KBM-7 (cell line): ENCODE results near the gene MYO18A.
"Not testable (repeated sequence)": the region's sequence is repeated elsewhere in the genome, so short reads cannot be mapped to it uniquely, and the experiment has no call there.

Source experiments
- DNase-seq: peaks from one replicate; pipeline ENCODE4 v3.0.0-alpha.2; 2015
- in situ Hi-C: fragments of 300-500 bp; cut with MboI; formaldehyde crosslinking; loops from 2 replicates; pipeline ENCODE4 v1.14.3; 2020; ENCODE audit warnings: low sequenced_read_pairs, low pct_unique_long_range_greater_than_20kb, mixed read lengths

MYO18A gene

DNA sequence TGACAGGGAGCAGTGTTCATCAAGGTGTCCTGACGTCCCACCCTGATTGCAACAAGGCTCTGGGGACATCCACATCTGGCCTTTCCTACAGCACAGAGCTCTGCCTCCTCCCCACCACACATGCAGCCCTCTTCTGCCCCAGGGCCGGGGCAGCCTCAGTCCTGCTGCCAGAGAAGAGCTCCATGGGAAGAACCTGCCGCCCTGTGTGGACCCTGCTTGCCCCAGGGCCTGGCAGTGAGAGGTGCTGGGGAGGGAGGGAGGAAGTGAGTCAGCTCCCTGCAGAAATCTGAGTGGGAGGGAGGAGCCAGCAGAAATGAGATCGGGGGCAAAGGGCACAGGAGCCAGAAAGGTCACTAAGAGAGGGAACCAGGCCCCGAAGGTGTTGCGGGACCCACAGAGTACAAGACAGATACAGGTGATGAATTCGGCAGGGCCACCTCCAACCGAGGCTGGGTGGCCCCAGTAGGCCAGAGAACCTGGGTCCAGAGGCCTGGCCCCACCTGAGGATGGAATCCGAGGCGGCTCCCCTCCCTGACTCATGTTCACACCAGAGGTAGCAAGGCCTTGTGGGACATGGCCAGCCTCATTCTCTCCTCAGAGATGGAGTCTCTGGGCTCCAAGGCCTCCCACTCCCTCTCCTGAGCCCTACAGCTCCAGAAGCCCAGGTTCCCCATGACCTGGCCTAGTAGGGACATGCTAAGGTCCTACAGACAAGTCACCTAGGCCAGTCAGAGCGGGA lies 24.8 kb downstream of the MYO18A start:
- DNase-seq, result peak; percentile 62
- in situ Hi-C loops, result no loop called here

DNA sequence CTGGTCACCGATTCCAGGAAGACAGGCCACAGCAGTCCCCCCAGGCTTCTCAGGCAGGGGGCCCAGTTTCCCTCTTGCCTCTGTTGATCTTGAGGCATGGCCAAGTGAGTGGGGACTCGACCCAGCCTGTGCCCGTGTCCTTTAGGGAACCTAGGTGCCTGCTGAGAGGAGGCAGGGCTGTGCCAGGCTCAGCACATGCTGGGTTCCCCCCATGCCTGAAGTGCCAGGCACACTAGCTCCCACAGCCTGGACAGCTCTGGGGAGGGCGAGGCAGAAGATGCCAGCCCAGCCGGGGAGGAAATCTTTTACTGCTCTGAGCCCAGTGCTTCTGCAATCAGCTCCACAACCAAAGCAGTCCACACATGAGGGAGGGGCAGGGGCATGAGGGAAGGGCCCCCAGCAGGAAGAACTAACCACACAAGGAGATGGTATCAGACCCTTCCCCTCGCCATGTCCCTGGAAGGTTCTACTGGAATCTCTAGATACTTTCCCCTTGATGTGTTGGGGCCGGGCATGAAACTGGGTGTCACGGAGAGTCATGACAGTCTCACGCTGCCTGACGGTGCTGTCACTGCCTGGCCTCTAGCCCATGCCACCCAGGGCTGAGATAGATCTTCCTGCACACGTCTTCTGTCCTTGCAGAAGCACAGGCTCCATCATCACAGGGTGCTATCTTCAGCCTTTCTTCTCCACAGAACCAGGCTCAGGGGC lies 25.5 kb downstream of the MYO18A start:
- DNase-seq, result no peak
- in situ Hi-C loops, result no loop called here

DNA sequence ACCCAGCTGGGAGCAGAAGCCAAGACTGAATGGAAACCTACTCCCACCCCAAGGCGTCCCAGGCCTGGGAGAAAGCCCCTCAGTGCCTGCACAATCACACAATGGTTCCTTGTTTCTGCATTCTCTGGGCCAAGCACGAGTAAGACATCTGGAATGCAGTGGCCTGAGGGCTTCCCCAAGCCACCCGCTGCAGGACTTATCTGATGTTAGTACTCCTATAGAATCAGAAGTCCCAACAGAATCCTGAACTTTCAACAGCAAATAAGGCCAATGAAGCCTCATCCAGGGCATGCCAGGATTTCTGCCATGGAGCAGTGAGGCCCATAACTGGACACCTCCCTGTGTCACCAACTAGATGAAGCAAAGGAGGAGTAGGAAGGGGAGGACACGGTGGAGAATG lies 28.6 kb downstream of the MYO18A start:
- no peak for DNase-seq
- in situ Hi-C loops, result no loop called here

DNA sequence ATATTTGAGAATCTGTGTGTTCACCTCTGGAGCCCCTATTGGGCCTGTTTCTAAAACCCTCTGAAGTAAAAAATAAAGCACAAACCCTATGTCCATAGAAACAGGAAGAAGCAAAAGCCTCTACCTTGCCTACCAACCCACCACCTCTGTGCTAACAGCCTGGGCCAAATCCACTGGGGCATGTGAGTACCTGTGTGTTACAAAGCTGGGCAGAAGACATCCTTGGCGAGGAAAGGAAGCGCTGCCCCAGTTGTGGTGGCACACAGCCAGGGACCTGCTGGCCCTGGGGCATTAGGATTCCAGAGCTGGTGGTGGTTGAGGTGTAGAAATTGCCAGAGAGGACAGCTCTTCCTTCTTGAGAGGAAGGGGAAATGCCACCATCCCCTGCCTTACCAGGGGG lies 30.0 kb downstream of the MYO18A start:
- peak; percentile 28 for DNase-seq
- in situ Hi-C loops, result no loop called here

DNA sequence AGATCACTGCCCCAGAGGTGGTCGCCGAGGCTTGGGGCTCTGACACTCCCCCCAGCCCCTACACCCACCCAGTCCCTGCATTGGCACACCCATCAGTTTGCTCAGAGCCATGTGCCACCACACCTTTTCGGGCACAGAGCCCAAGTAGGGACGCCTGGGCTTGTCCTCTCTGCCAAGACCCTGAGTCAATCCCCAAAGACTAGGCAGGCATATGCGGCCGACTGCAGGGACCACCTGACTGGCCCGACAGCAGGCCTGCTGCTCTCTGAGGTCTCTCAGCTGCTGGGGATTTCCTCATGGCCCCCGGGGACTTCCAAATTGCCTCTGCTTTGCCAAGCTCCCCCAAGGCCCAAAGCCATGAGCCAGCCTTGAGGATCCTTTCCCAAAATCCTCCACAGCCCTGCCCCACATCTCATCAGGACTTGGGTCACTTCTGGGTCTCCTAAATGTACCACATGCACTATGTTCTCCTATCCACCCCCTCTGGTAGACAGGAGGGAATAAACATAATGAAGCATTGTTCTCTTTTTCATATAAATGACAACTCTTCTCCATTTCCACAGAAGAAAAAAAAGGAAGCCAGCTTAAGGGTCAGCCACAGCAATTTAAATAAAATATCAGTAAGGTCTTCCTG lies 30.6 kb downstream of the MYO18A start:
- in situ Hi-C loops, result loop anchor here (25.0 kb wide), 1 partner anchor 413 kb away; the partner anchor contains the start of genes ABHD15 and TP53I13
- DNase-seq, result peak; percentile 30

- peak; percentile 92 for DNase-seq
- in situ Hi-C loops, result loop anchor here (25.0 kb wide), 1 partner anchor 413 kb away; the partner anchor contains the start of genes ABHD15 and TP53I13
Observed at GRCh38 chr17:29148790-29149430, 31.3 kb downstream of the MYO18A start.

GRCh38 chr17:29148257-29148789 lies 31.9 kb downstream of the MYO18A start:
- DNase-seq, result no peak
- in situ Hi-C loops, result loop anchor here (25.0 kb wide), 1 partner anchor 414 kb away; the partner anchor contains the start of genes ABHD15 and TP53I13

- in situ Hi-C loops, result loop anchor here (25.0 kb wide), 1 partner anchor 415 kb away; the partner anchor contains the start of genes ABHD15 and TP53I13
- peak; percentile 24 for DNase-seq
Observed at GRCh38 chr17:29147682-29148081, 32.5 kb downstream of the MYO18A start.

DNA sequence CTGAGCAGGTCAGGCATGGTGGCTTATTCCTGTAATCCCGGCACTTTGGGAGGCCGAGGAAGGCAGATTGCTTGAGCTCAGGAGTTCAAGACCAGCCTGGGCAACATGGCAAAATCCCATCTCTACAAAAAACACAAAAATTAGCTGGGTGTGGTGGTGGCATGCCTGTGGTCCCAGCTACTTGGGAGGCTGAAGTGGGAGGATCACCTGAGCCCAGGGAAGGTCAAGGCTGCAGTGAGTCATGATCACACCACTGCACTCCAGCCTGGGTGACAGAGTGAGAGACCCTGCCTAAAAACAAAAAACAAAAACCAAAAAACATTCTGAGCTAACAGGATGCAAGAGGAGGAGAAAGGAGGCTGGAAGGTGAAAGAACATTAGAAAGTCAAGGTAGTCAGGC lies 33.0 kb downstream of the MYO18A start:
- not testable (repeated sequence) for DNase-seq
- in situ Hi-C loops, result loop anchor here (25.0 kb wide), 1 partner anchor 415 kb away; the partner anchor contains the start of genes ABHD15 and TP53I13

- no peak for DNase-seq
- in situ Hi-C loops, result loop anchor here (25.0 kb wide), 1 partner anchor 416 kb away; the partner anchor contains the start of genes ABHD15 and TP53I13
Observed at GRCh38 chr17:29146369-29146972, 33.7 kb downstream of the MYO18A start.

GRCh38 chr17:29145289-29146073 lies 34.7 kb downstream of the MYO18A start:
- DNase-seq, result peak; percentile 87
- in situ Hi-C loops, result loop anchor here (25.0 kb wide), 1 partner anchor 417 kb away; the partner anchor contains the start of genes ABHD15 and TP53I13

GRCh38 chr17:29143894-29144293 lies 36.3 kb downstream of the MYO18A start:
- in situ Hi-C loops, result loop anchor here (25.0 kb wide), 1 partner anchor 418 kb away; the partner anchor contains the start of genes ABHD15 and TP53I13
- peak; percentile 62 for DNase-seq

DNA sequence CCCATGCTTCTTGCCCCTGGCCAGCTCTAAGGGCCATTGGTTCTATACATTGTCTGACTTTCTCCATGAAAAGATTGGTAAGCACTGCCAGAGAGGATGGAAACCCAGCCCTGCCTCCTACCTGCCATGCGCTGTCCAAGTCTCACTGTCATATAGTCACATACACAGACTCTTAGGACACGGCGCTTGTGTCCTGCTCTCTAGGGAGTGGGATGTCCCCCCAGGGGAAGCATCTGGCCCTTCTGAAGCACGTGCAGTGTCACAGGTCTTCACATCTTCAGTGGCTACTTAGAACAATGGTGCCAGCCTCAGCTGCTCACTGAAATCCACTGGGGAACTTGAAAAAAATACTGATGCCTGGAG lies 38.7 kb downstream of the MYO18A start:
- in situ Hi-C loops, result loop anchor here (25.0 kb wide), 1 partner anchor 421 kb away; the partner anchor contains the start of genes ABHD15 and TP53I13

GRCh38 chr17:29140631-29141513 lies 39.3 kb downstream of the MYO18A start:
- in situ Hi-C loops, result loop anchor here (25.0 kb wide), 1 partner anchor 421 kb away; the partner anchor contains the start of genes ABHD15 and TP53I13
- peak; percentile 87 for DNase-seq

More for the DNA sequence above, 38.7 kb downstream of the MYO18A start:
- DNase-seq, result no peak

- DNase-seq, result peak; percentile 64
- in situ Hi-C loops, result loop anchor here (25.0 kb wide), 1 partner anchor 422 kb away; the partner anchor contains the start of genes ABHD15 and TP53I13
Observed at GRCh38 chr17:29140051-29140621, 40.1 kb downstream of the MYO18A start.
